Naive thymus-derived CD4-positive, alpha-beta T cell (primary cell): ENCODE results near the gene CTSZ. TPM values are rescaled to one million over a fixed set of nuclear protein-coding genes. Genes with fewer than 3 reads are reported as not detected.
A peak's percentile ranks its signal among the peaks of the same experiment; 100 is the strongest.

Experiments used
- ATAC-seq: fragments of 150-1000 bp; cut with Tn5 transposase; 2 replicates; pipeline ENCODE4 v1.10.0; 2021; ENCODE audit warnings: mild to moderate bottlenecking, moderate library complexity
- CTCF ChIA-PET: fragments of 350-600 bp; sonication (Branson Sonifier 250); formaldehyde crosslinking; loops from one replicate; lab custom pipeline; 2021; ENCODE audit warnings: antibody characterized with exemption; lab: Charles Lee
- POLR2A ChIA-PET: fragments of 350-600 bp; sonication (Branson Sonifier 250); formaldehyde crosslinking; loops from one replicate; lab custom pipeline; 2021; ENCODE audit warnings: antibody characterized with exemption, inconsistent platforms; lab: Charles Lee
- DNase-seq, 9 donors: peaks; one replicate each; pipeline versions ENCODE4 v3.0.0 to v3.0.0-alpha.2; 2020 to 2022; ENCODE audit warnings: mixed read lengths in 1 of 9
- H3K27ac ChIP-seq: one replicate; pipeline ENCODE4 v1.7.0; 2013; ENCODE audit warnings: mild to moderate bottlenecking, low read depth, low read length, moderate library complexity
- H3K27me3 ChIP-seq, 2 donors: one replicate each; pipeline ENCODE4 v1.7.0; 2013; ENCODE audit warnings: low read length in 2 of 2, mild to moderate bottlenecking in 2 of 2, moderate library complexity in 2 of 2; ENCODE audit not compliant: control insufficient read depth in 2 of 2, insufficient read depth in 2 of 2
- H3K36me3 ChIP-seq, 3 experiments: 1 replicate in 2 of 3; 2 replicates in 1 of 3; pipeline ENCODE4 v1.7.0; 2013; ENCODE audit warnings: low read length in 3 of 3, mild to moderate bottlenecking in 3 of 3, moderate library complexity in 1 of 3; ENCODE audit not compliant: insufficient read depth in 3 of 3, control insufficient read depth in 2 of 3
- H3K4me1 ChIP-seq, 2 donors: one replicate each; pipeline ENCODE4 v1.7.0; 2013; ENCODE audit warnings: low read length in 2 of 2, mild to moderate bottlenecking in 2 of 2, moderate library complexity in 1 of 2; ENCODE audit not compliant: control insufficient read depth in 2 of 2, insufficient read depth in 2 of 2
- H3K4me3 ChIP-seq: 2 replicates; pipeline ENCODE4 v1.7.0; 2013; ENCODE audit warnings: mild to moderate bottlenecking, low read length
- H3K9me3 ChIP-seq, 3 experiments: 1 replicate in 2 of 3; 2 replicates in 1 of 3; pipeline ENCODE4 v1.7.0; 2013; ENCODE audit warnings: low read length in 3 of 3; ENCODE audit not compliant: control insufficient read depth in 2 of 3
- H3K27ac Mint-ChIP-seq, 9 donors: one replicate each; pipeline ENCODE4 v1.8.0; 2020 to 2022; ENCODE audit warnings: mixed read lengths in 9 of 9, mild to moderate bottlenecking in 8 of 9, moderate library complexity in 5 of 9, inconsistent platforms in 2 of 9
- H3K27me3 Mint-ChIP-seq, 5 donors: one replicate each; pipeline ENCODE4 v1.8.0; 2021 to 2022; ENCODE audit warnings: mixed read lengths in 5 of 5, mild to moderate bottlenecking in 1 of 5
- H3K36me3 Mint-ChIP-seq, 5 donors: one replicate each; pipeline ENCODE4 v1.8.0; 2020 to 2022; ENCODE audit warnings: mixed read lengths in 5 of 5, mild to moderate bottlenecking in 3 of 5, inconsistent platforms in 1 of 5
- H3K4me1 Mint-ChIP-seq, 7 donors: one replicate each; pipeline ENCODE4 v1.8.0; 2020 to 2022; ENCODE audit warnings: mixed read lengths in 7 of 7, mild to moderate bottlenecking in 3 of 7, inconsistent platforms in 1 of 7
- H3K4me3 Mint-ChIP-seq, 10 donors: one replicate each; pipeline ENCODE4 v1.8.0; 2020 to 2022; ENCODE audit warnings: mild to moderate bottlenecking in 10 of 10, mixed read lengths in 10 of 10, moderate library complexity in 6 of 10, inconsistent platforms in 2 of 10
- H3K9me3 Mint-ChIP-seq, 11 donors: one replicate each; pipeline ENCODE4 v1.8.0; 2020 to 2022; ENCODE audit warnings: mixed read lengths in 11 of 11, mild to moderate bottlenecking in 4 of 11, inconsistent platforms in 1 of 11, moderate library complexity in 1 of 11
- intact Hi-C, 2 donors: fragments of 100-400 bp; cut with micrococcal nuclease; formaldehyde crosslinking; loops; one replicate each; pipeline ENCODE4 v1.15.1; 2023
- polyA plus RNA-seq, 2 donors: library from polyadenylated mRNA; unstranded; fragments of 300-500 nt; fragmentation: Illumina TruSeq; gene quantifications; one replicate each; pipeline ENCODE4 v1.2.3, GENCODE V29; 2021
- total RNA-seq, 6 experiments: library from RNA in 5 of 6; stranded (reverse) in 5 of 6; gene quantifications; 1 replicate in 5 of 6; 2 replicates in 1 of 6; pipeline ENCODE4 v1.2.3 and lab custom pipeline; 2021 to 2026

Gene CTSZ
- total and polyA plus RNA-seq, 7 experiments from 2014 or later = 1.0 to 165 (median 29.9) TPM

- intact Hi-C loops = no loop called here
- H3K4me3 Mint-ChIP-seq = no peak overlapping the region
- DNase-seq = no peak
- POLR2A ChIA-PET = interaction anchor here (1.3 kb wide), 1 partner anchor 9 kb away, joined by 4 read pairs; no protein-coding TSS in a partner anchor
- H3K4me1 ChIP-seq = peaks cover 25 to 34% of the 10 kb centered on the region in 2 donors
- H3K4me3 ChIP-seq = no peak overlapping the region
- H3K9me3 Mint-ChIP-seq = no peaks in the 10 kb centered on the region
- H3K4me1 Mint-ChIP-seq = peaks cover 41 to 62% (median 52%) of the 10 kb centered on the region in 7 donors
- CTCF ChIA-PET = interaction anchor here (0.5 to 1.2 kb wide), 2 partner anchors 17 to 154 kb away, joined by 3 to 4 read pairs; no protein-coding TSS in a partner anchor
- H3K27me3 Mint-ChIP-seq = no peaks in the 10 kb centered on the region
- H3K36me3 Mint-ChIP-seq = peaks cover 13 to 51% (median 34%) of the 10 kb centered on the region in 5 donors
- H3K36me3 ChIP-seq = peaks cover 19 to 70% (median 28%) of the 10 kb centered on the region in 3 experiments
- peak overlapping the region in 2 of 9 donors; percentile 21 to 59 for H3K27ac Mint-ChIP-seq
- H3K27me3 ChIP-seq = no peaks in the 10 kb centered on the region
- no peak overlapping the region for H3K27ac ChIP-seq
- ATAC-seq = no peak
- H3K9me3 ChIP-seq = no peaks in the 10 kb centered on the region
Measured at GRCh38 chr20:59025086-59025485, 18.0 kb upstream of the CTSZ start.

- no peaks in the 10 kb centered on the region for H3K9me3 ChIP-seq
- ChIA-PET POLR2A (interaction anchor here (3.4 kb wide), 1 partner anchor 8 kb away, joined by 18 read pairs; the partner anchor contains the start of gene ATP5F1E), CTCF (interaction anchor here (1.2 kb wide), 1 partner anchor 153 kb away, joined by 3 read pairs; no protein-coding TSS in a partner anchor)
- peaks cover 13 to 60% (median 23%) of the 10 kb centered on the region in 3 experiments for H3K36me3 ChIP-seq
- intact Hi-C loops = no loop called here
- no peak for ATAC-seq
- no peak overlapping the region for H3K4me3 Mint-ChIP-seq
- peaks cover 13 to 48% (median 27%) of the 10 kb centered on the region in 5 donors for H3K36me3 Mint-ChIP-seq
- no peaks in the 10 kb centered on the region for H3K27me3 Mint-ChIP-seq
- H3K27me3 ChIP-seq = no peaks in the 10 kb centered on the region
- H3K27ac Mint-ChIP-seq = peak overlapping the region in 1 of 9 donors; percentile 51
- no peak overlapping the region for H3K4me3 ChIP-seq
- H3K4me1 ChIP-seq = peaks cover 16 to 24% of the 10 kb centered on the region in 2 donors
- DNase-seq = no peak
- H3K4me1 Mint-ChIP-seq = peaks cover 36 to 55% (median 45%) of the 10 kb centered on the region in 7 donors
- H3K9me3 Mint-ChIP-seq = no peaks in the 10 kb centered on the region
- no peak overlapping the region for H3K27ac ChIP-seq
Measured at GRCh38 chr20:59024111-59024530, 17.1 kb upstream of the CTSZ start.

GRCh38 chr20:59023616-59024015 is 16.6 kb upstream of the CTSZ start:
- DNase-seq = no peak
- ChIA-PET POLR2A (interaction anchor here (3.4 kb wide), 1 partner anchor 9 kb away, joined by 18 read pairs; the partner anchor contains the start of gene ATP5F1E), CTCF (no interaction called here)
- Histone ChIP-seq H3K27me3 (no peaks in the 10 kb centered on the region), H3K27ac (no peak overlapping the region), H3K9me3 (no peaks in the 10 kb centered on the region), H3K4me1 (peaks cover 11 to 19% of the 10 kb centered on the region in 2 donors), H3K36me3 (peaks cover 13 to 56% (median 23%) of the 10 kb centered on the region in 3 experiments), H3K4me3 (no peak overlapping the region)
- peaks cover 13 to 43% (median 22%) of the 10 kb centered on the region in 5 donors for H3K36me3 Mint-ChIP-seq
- H3K4me1 Mint-ChIP-seq = peaks cover 33 to 50% (median 40%) of the 10 kb centered on the region in 7 donors
- H3K27ac Mint-ChIP-seq = no peak overlapping the region
- no peak overlapping the region for H3K4me3 Mint-ChIP-seq
- no peaks in the 10 kb centered on the region for H3K9me3 Mint-ChIP-seq
- no peaks in the 10 kb centered on the region for H3K27me3 Mint-ChIP-seq
- ATAC-seq = no peak
- intact Hi-C loops = no loop called here

GRCh38 chr20:59022754-59023153 is 15.7 kb upstream of the CTSZ start:
- Histone ChIP-seq H3K36me3 (peaks cover 8 to 49% (median 22%) of the 10 kb centered on the region in 3 experiments), H3K27me3 (no peaks in the 10 kb centered on the region), H3K4me3 (no peak overlapping the region), H3K27ac (no peak overlapping the region), H3K9me3 (no peaks in the 10 kb centered on the region), H3K4me1 (peaks cover 5 to 12% of the 10 kb centered on the region in 2 donors)
- ATAC-seq = no peak
- no peaks in the 10 kb centered on the region for H3K27me3 Mint-ChIP-seq
- POLR2A ChIA-PET = interaction anchor here (0.6 to 3.4 kb wide), 3 partner anchors 9 to 15 kb away, joined by 3 to 18 read pairs (median 4); partner anchors contain the start of gene ATP5F1E
- no peak overlapping the region for H3K4me3 Mint-ChIP-seq
- CTCF ChIA-PET = interaction anchor here (0.6 kb wide), 1 partner anchor 32 kb away, joined by 3 read pairs; no protein-coding TSS in a partner anchor
- H3K9me3 Mint-ChIP-seq = no peaks in the 10 kb centered on the region
- H3K27ac Mint-ChIP-seq = peak overlapping the region in 1 of 9 donors; percentile 35
- peaks cover 13 to 38% (median 20%) of the 10 kb centered on the region in 5 donors for H3K36me3 Mint-ChIP-seq
- peaks cover 26 to 41% (median 33%) of the 10 kb centered on the region in 7 donors for H3K4me1 Mint-ChIP-seq
- intact Hi-C loops = no loop called here
- DNase-seq = no peak

DNA sequence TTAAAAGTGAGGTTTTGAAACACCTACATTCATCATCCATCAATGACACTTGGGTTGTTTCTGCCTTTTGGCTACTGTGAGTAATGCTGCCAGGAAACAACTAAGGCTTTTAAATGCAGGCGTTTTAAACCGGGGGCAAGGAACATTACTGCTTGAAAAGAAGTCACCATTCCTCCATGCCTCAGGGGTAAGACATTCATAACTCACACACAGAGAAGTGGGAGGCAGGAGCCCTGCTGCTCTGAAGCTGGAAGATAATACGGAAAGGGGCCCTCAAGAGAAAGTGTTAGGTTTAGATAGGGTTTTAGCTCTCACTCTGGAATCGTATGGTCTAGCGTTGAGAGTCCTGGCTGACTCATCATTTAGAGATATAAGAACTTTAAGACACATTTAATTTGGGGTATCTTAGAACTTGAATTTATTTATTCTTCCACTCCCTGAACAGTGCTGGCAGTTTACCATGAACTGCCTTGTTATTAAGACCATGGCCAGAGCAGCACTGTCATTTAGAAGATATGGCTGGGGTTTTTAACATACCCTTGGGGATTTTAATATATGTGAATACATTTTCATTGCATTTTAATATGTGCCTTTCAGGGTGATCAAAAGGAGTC is 14.0 kb upstream of the CTSZ start:
- no peaks in the 10 kb centered on the region for H3K27me3 ChIP-seq
- peak overlapping the region in 1 of 9 donors; percentile 67 for H3K27ac Mint-ChIP-seq
- H3K4me1 Mint-ChIP-seq = peaks cover 24 to 36% (median 32%) of the 10 kb centered on the region in 7 donors
- peaks cover 7 to 26% (median 16%) of the 10 kb centered on the region in 5 donors for H3K36me3 Mint-ChIP-seq
- H3K4me1 ChIP-seq = peaks cover 0 to 12% of the 10 kb centered on the region in 2 donors
- H3K27ac ChIP-seq = no peak overlapping the region
- no peaks in the 10 kb centered on the region for H3K9me3 ChIP-seq
- H3K4me3 ChIP-seq = no peak overlapping the region
- no peaks in the 10 kb centered on the region for H3K9me3 Mint-ChIP-seq
- H3K4me3 Mint-ChIP-seq = no peak overlapping the region
- ChIA-PET POLR2A (interaction anchor here (3.4 kb wide), 1 partner anchor 11 kb away, joined by 18 read pairs; the partner anchor contains the start of gene ATP5F1E), CTCF (interaction anchor here (0.5 kb wide), 1 partner anchor 10 kb away, joined by 3 read pairs; no protein-coding TSS in a partner anchor)
- ATAC-seq = no peak
- H3K27me3 Mint-ChIP-seq = no peaks in the 10 kb centered on the region
- no peak for DNase-seq
- intact Hi-C loops = no loop called here
- H3K36me3 ChIP-seq = peaks cover 6 to 36% (median 8%) of the 10 kb centered on the region in 3 experiments

GRCh38 chr20:59019217-59019616 is 12.2 kb upstream of the CTSZ start, which contains the start of gene TUBB1:
TSS of gene TUBB1 (plus strand) at chr20:59019429. CDS start at chr20:59019523, 94 bp downstream.
- H3K4me1 Mint-ChIP-seq = peaks cover 19 to 32% (median 28%) of the 10 kb centered on the region in 7 donors
- no peak within 1 kb of the TSS for H3K4me3 ChIP-seq
- no peak within 1 kb of the TSS for H3K4me3 Mint-ChIP-seq
- CTCF ChIA-PET = no interaction called here
- H3K9me3 ChIP-seq = no peaks in the 10 kb centered on the region
- H3K27ac ChIP-seq = no peak within 1 kb of the TSS
- no peaks in the 10 kb centered on the region for H3K9me3 Mint-ChIP-seq
- intact Hi-C loops = no loop called here
- peaks cover 2 to 18% (median 9%) of the 10 kb centered on the region in 5 donors for H3K36me3 Mint-ChIP-seq
- peaks cover 4 to 17% of the 10 kb centered on the region in 2 donors for H3K4me1 ChIP-seq
- no peak for DNase-seq
- H3K36me3 ChIP-seq = peaks cover 0 to 18% (median under 1%) of the 10 kb centered on the region in 3 experiments
- peak within 1 kb of the TSS in 1 of 9 donors; percentile 32 for H3K27ac Mint-ChIP-seq
- H3K27me3 ChIP-seq = no peaks in the 10 kb centered on the region
- ATAC-seq = no peak
- POLR2A ChIA-PET = interaction anchor here (1.2 kb wide), 1 partner anchor 13 kb away, joined by 4 read pairs; the partner anchor contains the start of gene ATP5F1E
- H3K27me3 Mint-ChIP-seq = no peaks in the 10 kb centered on the region
